Putamen (tissue), 1 donor: ENCODE measurements around the gene STK39.

Experiments used
- DNase-seq: peaks from one replicate; pipeline ENCODE4 v3.0.0-alpha.2; 2016; ENCODE audit warnings: low spot score

STK39 gene

GRCh38 chr2:168158586-168158985, 88.8 kb downstream of the STK39 start:
- DNase-seq, result no peak

- DNase-seq, result no peak
These were observed 89.5 kb downstream of the STK39 start for GRCh38 chr2:168157926-168158325.

GRCh38 chr2:168157070-168157469, 90.3 kb downstream of the STK39 start:
- DNase-seq, result no peak

GRCh38 chr2:168156661-168157060, 90.7 kb downstream of the STK39 start:
- DNase-seq, result no peak

GRCh38 chr2:168155680-168156079, 91.7 kb downstream of the STK39 start:
- no peak for DNase-seq

GRCh38 chr2:168155046-168155445, 92.3 kb downstream of the STK39 start:
- DNase-seq, result no peak

- no peak for DNase-seq
These were observed 94.4 kb downstream of the STK39 start for GRCh38 chr2:168152902-168153530.

- DNase-seq, result no peak
These were observed 97.4 kb downstream of the STK39 start for GRCh38 chr2:168149986-168150385.

GRCh38 chr2:168149150-168149974, 98.0 kb downstream of the STK39 start:
- no peak for DNase-seq

- DNase-seq, result no peak
These were observed 99.3 kb downstream of the STK39 start for GRCh38 chr2:168147830-168148794.

- DNase-seq, result no peak
These were observed 100.2 kb downstream of the STK39 start for GRCh38 chr2:168146892-168147810.

GRCh38 chr2:168145426-168146310, 101.7 kb downstream of the STK39 start:
- DNase-seq, result no peak

GRCh38 chr2:168145011-168145410, 102.4 kb downstream of the STK39 start:
- DNase-seq, result no peak

- DNase-seq, result no peak
These were observed 103.6 kb downstream of the STK39 start for GRCh38 chr2:168143813-168144212.

- no peak for DNase-seq
These were observed 106.5 kb downstream of the STK39 start for GRCh38 chr2:168140892-168141291.

GRCh38 chr2:168139852-168140251, 107.5 kb downstream of the STK39 start:
- no peak for DNase-seq

GRCh38 chr2:168138901-168139300, 108.5 kb downstream of the STK39 start:
- DNase-seq, result no peak

GRCh38 chr2:168138374-168138773, 109.0 kb downstream of the STK39 start:
- no peak for DNase-seq

- no peak for DNase-seq
These were observed 109.8 kb downstream of the STK39 start for GRCh38 chr2:168137510-168138180.
